GM18498 (cell line): ENCODE results near the gene ARIH1.
"Not testable (repeated sequence)": the region's sequence is repeated elsewhere in the genome, so short reads cannot be mapped to it uniquely, and the experiment has no call there.

Experiments used
- ATAC-seq: cut with Tn5 transposase; IDR thresholded peaks from one replicate; pipeline ENCODE4 v1.9.1; 2021; ENCODE audit warnings: mild to moderate bottlenecking, moderate library complexity; ENCODE audit not compliant: unreplicated experiment

The ARIH1 gene

DNA sequence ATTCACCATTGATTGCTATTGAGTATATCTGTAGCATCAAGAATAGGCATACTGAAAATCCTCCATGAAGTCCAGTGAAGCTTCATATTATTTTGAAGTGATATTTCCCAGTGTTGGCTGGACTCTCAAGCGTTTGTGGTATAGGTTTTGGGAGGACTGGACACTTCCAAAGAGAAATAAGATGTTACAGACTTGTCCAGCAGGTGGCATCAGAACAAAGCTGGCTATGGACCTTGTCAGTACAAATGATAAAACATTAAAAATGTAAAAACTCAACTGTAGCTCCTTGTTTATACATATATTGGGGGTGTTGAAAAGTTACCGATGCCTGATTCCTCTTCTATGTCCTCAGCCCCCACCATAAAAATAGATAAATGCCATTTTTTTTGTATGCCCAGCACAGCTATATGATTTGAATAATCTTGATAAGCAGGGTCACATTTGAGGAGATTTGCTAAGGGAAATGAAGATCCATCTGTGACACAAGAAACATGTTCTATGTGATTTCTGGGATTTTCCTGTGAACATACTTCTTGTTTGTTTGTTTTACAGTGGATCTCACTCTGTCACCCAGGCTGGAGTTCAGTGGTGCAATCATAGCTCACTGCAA lies 125.8 kb downstream of the ARIH1 start:
- ATAC-seq, result no peak

DNA sequence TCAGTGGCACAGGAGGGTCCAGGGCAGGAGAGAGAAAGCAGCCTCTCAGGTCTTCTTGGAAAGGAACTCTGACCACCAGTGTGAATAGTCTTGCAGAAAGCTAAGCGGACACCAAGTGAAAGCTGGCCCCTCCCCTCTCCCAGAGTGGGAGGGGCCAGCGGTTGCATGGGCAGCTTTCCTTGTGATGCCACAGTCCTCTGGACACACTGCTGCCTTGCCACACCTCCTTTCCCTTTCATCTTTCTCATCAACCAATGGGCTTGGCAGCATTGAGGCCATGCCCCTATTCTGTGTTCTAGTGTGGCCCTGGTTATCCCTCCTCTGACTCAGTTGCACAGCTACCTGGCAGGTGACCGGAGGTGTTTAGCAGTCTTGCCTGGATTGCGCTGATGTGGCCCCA lies 130.7 kb downstream of the ARIH1 start:
- no peak for ATAC-seq

DNA sequence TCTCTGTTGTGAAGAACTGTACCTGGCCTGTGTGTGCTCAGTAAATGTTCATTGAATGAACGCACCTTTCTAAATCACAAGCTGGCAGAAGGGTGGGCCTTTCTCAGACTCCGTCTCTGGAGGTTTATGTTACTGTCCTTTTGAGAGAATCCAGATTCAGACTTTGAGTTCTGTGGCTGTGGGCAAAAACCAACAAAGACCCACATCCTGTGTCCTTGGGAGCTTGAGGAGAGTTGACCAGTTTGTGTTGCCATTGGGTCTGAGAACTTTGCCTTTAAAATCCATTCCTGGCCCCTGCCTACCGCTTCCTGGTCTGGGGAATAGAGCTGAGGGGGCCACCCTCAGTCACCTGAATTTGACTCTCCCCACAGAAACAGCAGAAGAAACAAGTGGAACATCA lies 134.0 kb downstream of the ARIH1 start:
- not testable (repeated sequence) for ATAC-seq

DNA sequence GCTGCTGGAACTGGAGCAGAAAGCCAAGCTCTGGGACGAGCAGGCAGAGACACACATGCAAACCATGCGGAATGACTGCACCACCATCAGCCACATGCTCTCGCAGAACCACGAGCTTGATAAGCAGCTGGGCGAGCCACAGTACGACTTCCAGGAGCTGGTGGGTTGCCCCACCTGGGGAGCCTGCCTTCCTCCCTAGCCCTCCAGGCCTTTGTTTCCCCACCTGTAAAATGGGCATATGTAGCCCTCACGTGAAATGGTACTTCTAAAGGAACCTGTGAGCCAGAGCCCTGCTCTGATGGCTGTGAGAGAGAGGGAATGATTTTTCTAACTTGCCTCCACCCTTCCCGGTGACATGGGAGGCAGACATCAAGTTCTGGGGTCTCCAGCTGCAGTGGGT lies 135.7 kb downstream of the ARIH1 start:
- no peak for ATAC-seq

DNA sequence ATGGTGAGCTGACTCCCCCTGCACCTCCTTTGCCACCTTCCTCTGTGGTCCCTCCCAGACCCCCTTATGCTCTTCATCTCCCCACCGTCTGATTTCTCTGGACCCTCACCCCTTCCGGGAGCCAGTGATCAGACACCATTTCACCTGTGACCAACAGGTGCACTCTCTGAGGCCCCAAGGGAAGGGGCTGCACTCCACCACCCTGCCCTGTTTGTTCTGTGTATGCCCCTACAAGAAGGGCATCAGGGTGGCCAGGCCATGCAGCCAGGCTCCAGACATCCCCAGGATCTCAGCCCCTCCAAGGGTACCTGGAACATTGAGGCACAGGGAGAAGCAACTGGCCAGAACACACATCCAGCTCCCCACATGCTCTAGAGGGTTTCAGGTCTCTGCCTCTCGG lies 138.2 kb downstream of the ARIH1 start:
- not testable (repeated sequence) for ATAC-seq

DNA sequence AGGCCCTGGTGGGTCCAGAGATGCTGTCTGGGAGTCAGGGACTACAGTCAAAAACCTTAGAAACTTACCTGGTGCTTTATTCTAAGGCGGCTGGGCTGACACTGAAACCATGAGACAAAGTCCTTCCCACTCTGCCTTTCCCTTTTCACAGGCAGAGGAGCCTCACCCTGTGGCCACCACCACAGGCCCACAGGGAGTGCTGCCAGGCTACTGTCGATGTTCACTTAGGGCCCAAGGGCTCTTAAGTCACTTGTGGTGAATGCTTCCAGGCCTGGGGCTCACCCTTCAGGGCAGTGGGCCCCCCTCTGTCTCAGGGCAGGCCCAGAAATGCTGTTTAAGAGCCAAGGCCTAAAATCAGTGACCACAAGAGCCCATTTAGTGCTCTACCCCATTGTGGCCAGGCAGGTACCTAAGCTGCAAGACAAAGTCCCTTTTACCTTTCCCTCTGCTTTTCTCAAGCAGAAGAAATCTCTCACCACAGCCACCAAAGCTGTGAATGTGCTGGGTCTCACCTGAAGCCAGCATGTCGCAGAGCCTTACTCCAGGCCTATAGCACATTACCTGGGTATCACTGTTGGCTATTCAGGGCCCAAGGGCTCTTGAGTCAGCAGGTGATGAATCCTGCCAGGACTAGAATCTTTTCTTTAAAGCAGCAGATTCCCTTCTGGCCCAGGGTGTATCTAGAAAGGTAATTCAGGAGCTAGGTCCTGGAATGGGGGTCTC lies 140.8 kb downstream of the ARIH1 start:
- no peak for ATAC-seq

DNA sequence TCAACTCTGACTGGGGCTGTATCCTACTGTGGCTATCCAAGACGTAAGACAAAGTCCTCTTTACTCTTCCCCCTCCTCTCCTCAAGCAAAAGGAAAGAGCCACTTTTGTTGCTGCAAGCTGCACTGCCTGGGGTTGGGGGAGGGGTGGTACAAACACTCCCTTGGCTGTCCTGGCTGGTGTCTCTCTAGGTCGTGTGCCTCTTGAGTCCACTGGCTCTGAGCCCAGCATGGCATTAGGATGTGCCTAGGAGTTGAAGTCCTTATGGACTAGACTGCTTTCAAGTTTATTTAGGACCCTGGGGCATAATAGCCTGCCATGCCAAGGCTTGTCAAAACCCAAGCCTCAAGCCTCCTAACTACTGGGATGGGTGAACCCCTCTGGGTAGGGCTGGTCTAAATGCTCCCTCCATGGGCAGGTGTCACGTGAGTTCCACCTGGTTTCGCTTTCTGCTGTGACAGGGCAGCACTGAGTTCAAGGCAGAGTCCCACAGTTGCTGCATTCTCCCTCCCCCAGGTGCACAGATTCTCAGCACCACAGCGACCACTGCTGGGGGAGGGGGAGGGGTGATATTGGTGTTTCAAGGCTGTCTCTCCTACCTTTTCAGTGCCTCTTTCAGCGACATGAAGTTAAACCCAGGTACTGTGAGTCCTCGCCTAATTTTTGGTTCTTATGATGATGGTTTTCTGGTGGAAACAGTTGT lies 141.6 kb downstream of the ARIH1 start:
- ATAC-seq, result not testable (repeated sequence)

DNA sequence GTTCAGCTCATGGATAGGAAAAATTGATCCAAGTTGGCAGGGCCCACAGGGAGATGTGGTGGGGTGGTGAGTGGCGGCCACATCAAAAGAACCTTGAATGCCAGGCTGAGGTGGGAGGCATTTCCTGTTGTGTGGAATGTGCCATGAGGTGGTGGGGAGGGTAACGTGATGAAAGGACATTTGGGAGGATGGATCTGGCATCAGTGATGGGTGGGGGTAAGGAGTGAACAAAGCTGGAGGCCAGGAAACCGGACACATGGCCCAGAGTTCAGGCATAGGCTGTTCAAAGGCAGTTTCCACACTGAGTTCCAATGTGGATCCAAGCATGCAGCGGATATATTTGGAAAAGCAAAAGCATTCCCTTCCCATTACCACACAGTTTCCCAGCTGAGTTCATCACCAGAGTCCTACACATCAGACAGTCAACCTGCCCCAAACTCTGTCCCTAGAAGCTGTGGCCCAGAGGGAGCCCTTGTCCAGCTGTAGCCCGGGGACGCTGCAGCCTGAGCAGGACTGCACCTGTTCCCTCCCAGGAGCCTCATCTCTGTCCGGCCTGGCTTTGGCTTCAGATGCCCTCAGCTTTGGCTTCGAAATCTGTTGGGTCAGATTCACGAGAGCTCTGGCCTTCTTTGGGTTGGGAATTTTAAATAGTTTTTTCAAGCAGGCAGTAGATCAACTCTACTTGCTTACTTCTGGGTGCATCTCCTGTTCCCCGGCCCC lies 142.5 kb downstream of the ARIH1 start:
- ATAC-seq, result no peak

DNA sequence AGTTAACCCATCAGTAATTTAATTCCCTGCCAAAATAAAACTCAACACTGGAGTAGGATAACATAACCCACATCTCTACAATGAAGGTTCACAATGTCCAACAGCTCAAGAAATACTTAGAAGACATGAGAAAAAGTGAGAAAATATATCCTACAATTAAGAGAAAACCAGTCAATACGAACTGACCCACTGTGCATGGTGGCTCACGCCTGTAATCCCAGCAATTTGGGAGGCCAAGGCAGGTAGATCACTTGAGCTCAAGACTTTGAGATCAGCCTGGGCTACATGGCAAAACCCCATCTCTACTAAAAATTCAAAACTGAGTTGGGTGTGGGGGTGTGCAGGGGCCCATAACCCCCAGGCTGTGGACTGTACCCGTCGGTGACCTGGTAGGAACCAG lies 149.7 kb downstream of the ARIH1 start:
- ATAC-seq, result not testable (repeated sequence)

DNA sequence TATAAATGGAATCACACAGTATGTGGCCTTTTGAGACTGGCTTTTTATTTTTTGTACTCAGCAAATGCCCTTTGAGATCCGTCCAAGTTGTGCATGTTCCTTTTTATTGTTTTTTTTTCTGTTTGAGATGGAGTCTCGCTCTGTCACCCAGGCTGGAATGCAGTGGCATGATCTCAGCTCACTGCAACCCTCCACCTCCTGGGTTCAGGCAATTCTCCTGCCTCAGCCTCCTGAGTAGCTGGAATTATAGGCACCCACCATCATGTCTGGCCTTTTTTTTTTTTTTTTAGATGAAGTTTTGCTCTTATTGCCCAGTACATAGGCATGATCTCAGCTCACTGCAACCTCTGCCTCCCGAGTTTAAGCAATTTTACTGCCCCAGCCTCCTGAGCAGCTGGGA lies 152.0 kb downstream of the ARIH1 start:
- ATAC-seq, result not testable (repeated sequence)

DNA sequence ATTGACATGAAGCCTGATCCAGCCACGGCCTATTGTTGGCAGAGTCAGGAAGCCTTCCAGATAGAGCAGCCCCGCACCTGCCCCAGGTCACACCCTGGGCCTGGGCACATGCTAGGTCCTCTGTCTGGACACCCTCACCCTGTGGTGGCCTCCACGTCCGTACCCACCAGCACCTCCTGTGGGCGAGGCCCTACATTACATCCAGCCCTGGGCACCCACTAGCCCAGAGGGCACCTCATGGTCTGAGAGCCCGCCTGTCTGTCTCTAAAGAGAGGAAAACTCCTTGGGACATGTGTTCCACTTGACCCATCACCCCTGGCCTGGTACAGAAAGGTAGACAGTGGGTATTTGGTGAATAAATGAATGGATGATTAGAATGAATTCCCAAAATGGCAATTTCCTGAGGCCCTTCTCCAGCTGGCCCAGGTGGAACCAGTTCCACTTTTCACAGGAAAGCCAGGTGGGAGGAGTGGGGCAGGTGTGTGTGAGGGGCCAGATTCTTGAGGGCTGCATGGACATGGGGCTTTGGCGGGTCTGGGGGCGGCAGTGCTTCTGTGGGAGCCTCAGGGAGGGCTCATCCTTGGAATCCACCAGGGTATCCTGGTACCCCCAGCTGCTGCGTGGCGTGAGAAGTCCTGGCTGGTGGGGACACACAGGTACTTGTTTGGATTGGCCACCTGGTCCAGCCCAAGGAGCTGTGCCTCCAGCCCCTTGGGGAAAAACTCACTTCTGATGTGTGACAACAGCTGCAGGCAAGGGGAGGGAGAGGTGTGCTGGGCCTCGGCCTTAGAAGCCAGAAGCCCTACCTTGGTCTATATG lies 154.3 kb downstream of the ARIH1 start:
- not testable (repeated sequence) for ATAC-seq

DNA sequence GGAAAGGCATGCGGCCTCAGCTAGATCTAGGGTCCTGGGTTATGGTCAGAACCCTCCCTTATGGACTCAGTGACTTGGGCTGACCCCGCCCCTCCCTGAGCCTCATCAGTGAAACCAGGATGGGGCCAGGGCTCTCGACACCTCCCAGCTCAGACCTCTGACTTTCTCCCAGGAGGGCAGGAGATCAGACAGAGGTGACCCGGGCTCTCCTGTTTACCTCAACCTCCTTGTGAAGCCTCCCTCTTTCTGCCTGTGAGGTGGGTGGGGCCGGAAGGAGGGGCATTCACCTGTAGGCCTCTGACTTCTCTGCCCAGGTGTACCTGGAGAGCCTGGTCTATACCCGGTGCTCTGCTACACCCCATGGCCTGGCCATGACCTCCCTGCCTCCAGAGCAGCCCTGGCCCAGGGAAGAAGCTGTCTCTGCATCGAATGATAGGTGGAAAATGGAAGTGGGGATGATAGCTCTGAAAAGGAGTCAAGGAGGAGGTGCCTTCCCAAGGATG lies 155.0 kb downstream of the ARIH1 start:
- not testable (repeated sequence) for ATAC-seq

DNA sequence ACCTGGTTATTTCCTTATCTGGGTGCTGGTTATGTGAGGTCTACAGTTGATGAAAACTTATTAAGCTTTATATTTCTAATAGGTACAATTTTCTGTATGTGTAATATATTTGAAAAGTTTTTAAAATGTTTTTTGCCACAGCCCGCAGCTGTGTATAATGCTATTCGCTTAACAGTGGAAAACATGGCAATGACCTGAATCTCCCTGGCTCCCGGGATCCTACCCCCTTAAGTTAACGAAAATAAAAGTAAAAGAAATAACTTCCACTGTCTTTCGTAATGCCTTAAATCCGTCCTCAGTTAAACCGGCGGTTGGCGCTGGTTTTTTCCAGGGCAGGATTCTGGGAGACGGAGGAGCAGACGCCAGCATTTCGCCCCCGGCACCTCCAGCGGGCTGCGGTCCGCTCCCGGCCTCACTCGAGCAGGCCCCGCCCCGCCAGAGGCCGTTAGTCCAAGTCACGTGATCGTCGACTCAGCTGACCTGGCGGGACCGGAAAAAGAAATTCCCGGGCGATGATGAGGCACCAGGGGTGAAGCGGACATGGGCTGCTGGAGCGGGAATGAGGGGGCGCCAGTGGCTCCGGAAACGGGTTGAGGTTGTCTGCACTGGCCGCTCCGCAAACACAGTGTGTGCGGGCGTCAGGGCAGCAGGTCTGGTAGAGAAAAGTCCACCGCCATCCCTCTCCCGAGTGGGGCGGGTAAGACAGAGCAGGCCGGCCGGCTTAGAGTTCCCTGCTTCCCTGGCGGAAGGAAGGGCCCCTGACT lies 162.6 kb downstream of the ARIH1 start:
- ATAC-seq, result not testable (repeated sequence)

DNA sequence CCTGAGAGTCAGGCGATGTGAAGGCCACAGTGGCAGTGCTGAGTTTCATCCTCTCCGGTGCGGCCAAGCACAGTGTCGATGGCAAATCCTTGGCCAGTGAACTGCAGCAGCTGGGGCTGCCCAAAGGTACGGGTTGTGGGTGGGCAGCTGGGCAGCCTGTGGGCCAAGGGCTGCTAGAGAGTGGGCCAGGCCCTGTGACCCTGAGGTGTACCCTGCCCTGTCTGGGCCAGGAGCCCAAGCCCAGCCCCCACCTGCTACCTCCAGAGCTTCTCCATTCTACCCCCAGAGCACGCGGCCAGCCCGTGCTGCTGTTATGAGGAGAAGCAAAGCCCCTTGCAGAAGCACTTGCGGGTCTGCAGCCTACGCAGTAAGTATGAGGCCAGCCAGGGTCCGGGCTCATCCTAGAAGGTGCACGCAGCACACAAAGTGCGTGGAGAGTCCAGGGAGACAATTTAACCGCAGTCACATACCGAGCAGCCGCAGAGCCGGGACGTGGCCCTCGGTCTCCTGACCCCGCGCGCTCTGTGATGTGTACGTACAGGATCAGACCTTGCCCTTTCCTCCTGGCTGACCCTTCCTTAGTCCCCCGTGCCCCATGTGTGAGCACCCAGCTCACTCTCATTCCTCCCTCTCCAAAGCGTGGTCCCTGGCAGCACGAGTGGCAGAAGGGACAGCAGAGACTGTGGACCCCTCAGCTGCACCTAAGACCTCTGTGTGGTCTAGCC lies 165.8 kb downstream of the ARIH1 start:
- not testable (repeated sequence) for ATAC-seq

DNA sequence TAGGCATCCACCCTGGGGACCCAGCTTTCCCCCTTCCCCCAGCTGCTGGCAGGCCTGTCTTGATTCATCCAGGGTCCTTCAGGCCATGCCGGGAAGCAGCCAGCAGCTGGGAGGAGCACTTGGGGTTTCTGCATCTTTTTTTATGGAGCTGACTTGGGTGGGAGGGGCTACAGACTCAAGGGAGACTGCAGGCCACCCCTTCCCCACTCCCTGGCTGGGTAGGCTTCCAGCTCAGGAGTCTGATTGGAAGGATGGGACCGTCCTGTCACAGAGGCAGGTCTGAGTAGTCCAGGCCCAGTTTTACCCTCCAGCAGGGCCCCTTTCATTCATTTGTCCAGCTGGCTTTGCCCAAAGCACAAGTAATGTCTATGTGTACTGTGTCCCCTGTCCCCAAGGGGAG lies 168.1 kb downstream of the ARIH1 start:
- ATAC-seq, result not testable (repeated sequence)

DNA sequence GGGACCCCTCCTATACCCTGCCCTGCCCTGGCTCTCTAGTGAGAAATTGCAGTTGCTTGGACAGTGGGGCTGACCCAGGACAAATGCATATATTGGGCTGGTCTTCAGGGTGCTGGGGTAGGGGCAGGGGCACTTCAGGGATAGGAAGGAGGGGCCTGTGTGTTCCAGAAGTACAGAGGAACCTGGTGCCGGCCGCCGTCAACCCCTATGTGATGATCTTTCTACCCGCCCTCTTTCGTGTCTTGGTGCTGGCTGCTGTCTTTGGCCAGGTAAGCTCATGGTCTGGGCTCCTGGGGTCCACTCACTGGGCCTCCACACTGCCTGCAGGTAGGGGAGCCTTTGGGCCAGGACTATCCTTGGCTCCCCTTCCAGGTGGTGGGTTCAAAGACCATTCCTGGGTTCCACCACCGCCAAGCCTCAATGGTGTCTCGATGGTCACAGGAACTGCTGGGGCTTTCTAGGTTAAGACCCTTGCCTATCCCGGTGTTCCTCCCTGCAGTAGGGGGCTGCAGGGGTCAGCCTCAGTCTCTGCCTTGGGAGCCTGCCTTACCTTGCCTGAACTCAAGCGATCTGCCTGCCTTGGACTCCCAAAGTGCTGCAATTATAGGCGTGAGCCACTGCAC lies 174.6 kb downstream of the ARIH1 start:
- ATAC-seq, result not testable (repeated sequence)
